ENCODE measurements around the gene TRPC4.
"Not testable (repeated sequence)": the region's sequence is repeated elsewhere in the genome, so short reads cannot be mapped to it uniquely, and the experiment has no call there.

The TRPC4 gene

GRCh38 chr13:37596805-37597204 lies 272.8 kb downstream of the TRPC4 start:
- no peak for DNase-seq

- DNase-seq = no peak
These were observed 274.4 kb downstream of the TRPC4 start for GRCh38 chr13:37595162-37595561.

- no peak for DNase-seq
These were observed 275.0 kb downstream of the TRPC4 start for GRCh38 chr13:37594550-37594949.

GRCh38 chr13:37589381-37589780 lies 280.2 kb downstream of the TRPC4 start:
- DNase-seq = not testable (repeated sequence)

GRCh38 chr13:37587236-37587635 lies 282.3 kb downstream of the TRPC4 start:
- DNase-seq = no peak
